Fibroblast of lung (primary cell): ENCODE data around the gene POC5. TPM values are rescaled to one million over a fixed set of nuclear protein-coding genes. Genes with fewer than 3 reads are reported as not detected.

Experiments
- DNase-seq, 2 donors: peaks; one replicate each; pipeline versions ENCODE4 v3.0.0 to v3.0.0-alpha.2; 2010; ENCODE audit warnings: low read depth in 2 of 2
- H2AFZ ChIP-seq: 2 replicates; pipeline ENCODE4 v1.5.1; 2012; ENCODE audit warnings: low read length, control low read depth, inconsistent platforms
- H3K27ac ChIP-seq: 2 replicates; pipeline ENCODE4 v1.5.1; 2011; ENCODE audit warnings: low read length, control low read depth; ENCODE audit not compliant: insufficient read depth
- H3K27me3 ChIP-seq: 2 replicates; pipeline ENCODE4 v1.5.1; 2011; ENCODE audit warnings: mild to moderate bottlenecking, low read length; ENCODE audit not compliant: control insufficient read depth, insufficient read depth
- H3K36me3 ChIP-seq: 2 replicates; pipeline ENCODE4 v1.5.1; 2011; ENCODE audit warnings: low read length; ENCODE audit not compliant: control insufficient read depth, insufficient read depth
- H3K4me1 ChIP-seq: 2 replicates; pipeline ENCODE4 v1.5.1; 2011; ENCODE audit warnings: low read length; ENCODE audit not compliant: control insufficient read depth, insufficient read depth; ENCODE audit errors: extremely low read depth
- H3K4me2 ChIP-seq: 2 replicates; pipeline ENCODE4 v1.5.1; 2011; ENCODE audit warnings: low read length, control low read depth; ENCODE audit not compliant: insufficient read depth; ENCODE audit errors: extremely low read depth
- H3K4me3 ChIP-seq, 4 experiments: fragments of 200-600 bp in 1 of 4; sonication (generic) in 1 of 4; replicated peaks in 1 of 4; 2 replicates each; pipeline ENCODE4 v1.5.1; 2011 to 2016; ENCODE audit warnings: low read length in 4 of 4, low read depth in 3 of 4, mild to moderate bottlenecking in 3 of 4, control low read depth in 2 of 4, inconsistent platforms in 1 of 4, mixed read lengths in 1 of 4; ENCODE audit not compliant: insufficient read depth in 1 of 4; ENCODE audit errors: control extremely low read depth in 1 of 4
- H3K79me2 ChIP-seq: 2 replicates; pipeline ENCODE4 v1.5.1; 2012; ENCODE audit warnings: mild to moderate bottlenecking, low read length, inconsistent platforms; ENCODE audit not compliant: control insufficient read depth, insufficient read depth
- H3K9ac ChIP-seq: 2 replicates; pipeline ENCODE4 v1.5.1; 2011; ENCODE audit warnings: mild to moderate bottlenecking, low read length, control low read depth; ENCODE audit not compliant: insufficient read depth
- H3K9me3 ChIP-seq: 2 replicates; pipeline ENCODE4 v1.5.1; 2012; ENCODE audit warnings: low read depth, low read length; ENCODE audit not compliant: control insufficient read depth, insufficient read depth
- H4K20me1 ChIP-seq: 2 replicates; pipeline ENCODE4 v1.5.1; 2011; ENCODE audit warnings: low read length; ENCODE audit not compliant: control insufficient read depth, insufficient read depth; ENCODE audit errors: extremely low read depth
- EZH2 ChIP-seq: IDR thresholded peaks from 2 replicates; pipeline ENCODE4 v1.5.1; 2012; ENCODE audit warnings: low read length, control low read depth, mild to moderate bottlenecking; ENCODE audit errors: missing control alignments
- polyA plus RNA-seq, 2 donors: library from polyadenylated mRNA; depleted of rRNA in 1 of 2; stranded (reverse) in 1 of 2; unstranded in 1 of 2; fragments of >200 nt; gene quantifications; 2 replicates each; pipeline ENCODE4 v1.2.1, GENCODE V29; 2011 to 2012; ENCODE audit warnings: missing spikeins in 1 of 2
- total RNA-seq: library from RNA; depleted of rRNA; stranded (reverse); fragments of >200 nt; gene quantifications from 2 replicates; pipeline ENCODE4 v1.2.1, GENCODE V29; 2014
- TF ChIP-seq, protein P1 (sequence below), 2 donors: IDR thresholded peaks in 1 of 2; conservative IDR thresholded peaks in 1 of 2; 1 replicate in 1 of 2; 2 replicates in 1 of 2; pipeline ENCODE4 v1.5.1; 2011 to 2012; ENCODE audit warnings: low read length in 2 of 2, control low read depth in 1 of 2, inconsistent platforms in 1 of 2, low read depth in 1 of 2, mild to moderate bottlenecking in 1 of 2

Gene POC5
- total and polyA plus RNA-seq, 2 donors (not counting 1 experiment from before 2014, with no cell fraction given): 9.2 to 17.0 TPM

DNA sequence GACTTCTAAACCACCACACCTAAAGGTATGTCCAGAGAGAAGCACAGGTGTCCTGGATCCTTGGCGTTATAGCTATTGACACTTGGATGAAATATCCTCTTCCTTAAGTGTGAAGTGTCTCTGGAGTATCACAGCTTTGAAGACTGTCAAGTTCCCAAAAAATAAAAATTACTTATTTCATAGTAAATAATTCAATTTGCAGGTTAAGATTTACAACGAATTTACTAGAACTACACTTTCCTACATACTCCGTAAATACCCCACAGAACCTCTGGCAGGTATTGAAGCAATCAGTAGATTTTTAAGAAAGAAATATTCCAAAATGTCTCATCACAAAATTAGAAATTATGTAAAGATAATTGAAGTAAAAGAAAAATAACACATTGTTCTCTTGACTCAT, 27.1 kb upstream of the POC5 start:
- TF ChIP-seq EZH2: no peak
- TF ChIP-seq, protein P1, sequence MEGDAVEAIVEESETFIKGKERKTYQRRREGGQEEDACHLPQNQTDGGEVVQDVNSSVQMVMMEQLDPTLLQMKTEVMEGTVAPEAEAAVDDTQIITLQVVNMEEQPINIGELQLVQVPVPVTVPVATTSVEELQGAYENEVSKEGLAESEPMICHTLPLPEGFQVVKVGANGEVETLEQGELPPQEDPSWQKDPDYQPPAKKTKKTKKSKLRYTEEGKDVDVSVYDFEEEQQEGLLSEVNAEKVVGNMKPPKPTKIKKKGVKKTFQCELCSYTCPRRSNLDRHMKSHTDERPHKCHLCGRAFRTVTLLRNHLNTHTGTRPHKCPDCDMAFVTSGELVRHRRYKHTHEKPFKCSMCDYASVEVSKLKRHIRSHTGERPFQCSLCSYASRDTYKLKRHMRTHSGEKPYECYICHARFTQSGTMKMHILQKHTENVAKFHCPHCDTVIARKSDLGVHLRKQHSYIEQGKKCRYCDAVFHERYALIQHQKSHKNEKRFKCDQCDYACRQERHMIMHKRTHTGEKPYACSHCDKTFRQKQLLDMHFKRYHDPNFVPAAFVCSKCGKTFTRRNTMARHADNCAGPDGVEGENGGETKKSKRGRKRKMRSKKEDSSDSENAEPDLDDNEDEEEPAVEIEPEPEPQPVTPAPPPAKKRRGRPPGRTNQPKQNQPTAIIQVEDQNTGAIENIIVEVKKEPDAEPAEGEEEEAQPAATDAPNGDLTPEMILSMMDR (conservative IDR thresholded peaks at IDR 0.05 in 1 of 2, IDR thresholded peaks at IDR 0.05 in 1 of 2; ENCODE audit: low read depth in 1 of 2, low read length in 2 of 2): no peak
- no peak overlapping the region for H3K4me2 ChIP-seq

DNA sequence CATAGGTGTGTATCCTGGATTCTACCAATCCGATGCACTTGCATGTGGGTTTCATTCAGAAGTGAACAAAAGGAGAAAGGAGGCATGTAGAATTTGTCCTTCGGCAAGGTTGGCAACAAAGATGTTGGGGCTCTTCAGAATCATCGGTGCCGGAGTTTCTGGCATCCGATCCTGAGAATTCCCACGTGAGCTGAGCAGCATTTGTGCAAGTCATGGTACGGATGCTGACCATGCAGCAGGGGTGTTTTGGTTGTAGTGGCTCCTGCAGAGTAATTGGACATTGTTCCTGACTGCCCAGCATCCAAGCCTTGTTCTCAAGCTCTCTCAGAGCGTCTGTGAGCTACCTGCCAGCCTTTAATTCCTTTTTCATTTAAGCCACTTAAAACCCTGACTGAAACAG, 19.0 kb upstream of the POC5 start:
- H3K36me3 ChIP-seq: no peaks in the 10 kb centered on the region
- no peak overlapping the region for H3K4me3 ChIP-seq
- no peak for TF ChIP-seq EZH2
- TF ChIP-seq, protein P1 (conservative IDR thresholded peaks at IDR 0.05 in 1 of 2, IDR thresholded peaks at IDR 0.05 in 1 of 2; ENCODE audit: low read depth in 1 of 2, low read length in 2 of 2): no peak
- H3K9me3 ChIP-seq: no peaks in the 10 kb centered on the region
- DNase-seq: no peak
- no peak overlapping the region for H3K27ac ChIP-seq
- no peak overlapping the region for H3K9ac ChIP-seq
- H3K4me2 ChIP-seq: no peak overlapping the region
- H4K20me1 ChIP-seq: no peaks in the 10 kb centered on the region
- H3K79me2 ChIP-seq: no peaks in the 10 kb centered on the region
- H3K27me3 ChIP-seq: peaks cover 3% of the 10 kb centered on the region
- H3K4me1 ChIP-seq: no peaks in the 10 kb centered on the region
- H2AFZ ChIP-seq: no peak overlapping the region

More for the DNA sequence above, 27.1 kb upstream of the POC5 start:
- Histone ChIP-seq H3K4me3 (no peak overlapping the region), H4K20me1 (no peaks in the 10 kb centered on the region), H3K27ac (no peak overlapping the region), H3K36me3 (no peaks in the 10 kb centered on the region), H3K27me3 (no peaks in the 10 kb centered on the region), H3K9me3 (no peaks in the 10 kb centered on the region), H3K4me1 (no peaks in the 10 kb centered on the region), H3K9ac (no peak overlapping the region), H2AFZ (no peak overlapping the region), H3K79me2 (no peaks in the 10 kb centered on the region)
- no peak for DNase-seq

DNA sequence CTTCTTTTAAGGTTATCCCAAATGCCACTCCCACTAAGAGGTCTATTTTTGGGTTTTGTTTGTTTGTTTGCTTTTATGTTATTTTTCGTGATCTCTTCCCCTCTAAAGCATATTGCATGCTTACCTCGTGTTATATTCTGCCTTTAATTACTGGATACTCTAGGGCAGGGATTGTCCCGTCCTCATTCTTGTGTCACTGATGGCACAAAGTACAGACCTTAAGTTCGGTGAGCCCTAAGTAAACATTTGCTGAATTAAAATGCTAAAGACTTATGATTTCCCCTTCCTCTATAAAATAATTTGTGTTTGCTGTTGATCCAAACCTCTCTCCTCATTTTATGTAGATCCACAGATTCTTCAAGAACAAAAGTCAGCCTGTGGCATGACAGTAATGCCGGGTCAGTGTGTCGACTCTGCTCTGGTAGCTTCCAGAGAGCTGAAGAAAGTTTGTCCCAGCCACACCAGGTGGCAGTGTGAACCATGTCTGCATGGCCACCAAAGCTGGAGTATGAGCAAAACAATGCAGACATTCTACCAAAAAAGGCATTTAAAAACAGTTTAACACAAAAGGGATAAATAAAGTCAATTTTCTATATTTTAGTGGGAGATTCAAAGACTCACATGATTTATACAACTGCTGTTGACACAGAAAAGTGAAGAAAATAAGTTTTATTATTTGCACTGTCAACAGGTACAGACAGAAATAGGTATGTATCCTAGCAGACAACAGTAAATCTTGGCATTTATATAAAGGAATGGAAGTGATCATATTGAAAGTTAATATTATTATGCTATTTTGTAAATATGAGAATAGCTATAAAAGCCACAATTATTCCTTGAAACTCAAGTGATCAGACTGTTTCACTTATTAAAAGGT, 17.9 kb upstream of the POC5 start:
- no peaks in the 10 kb centered on the region for H3K9me3 ChIP-seq
- H3K4me3 ChIP-seq: no peak overlapping the region
- no peak overlapping the region for H3K4me2 ChIP-seq
- no peaks in the 10 kb centered on the region for H3K36me3 ChIP-seq
- H3K79me2 ChIP-seq: no peaks in the 10 kb centered on the region
- H4K20me1 ChIP-seq: no peaks in the 10 kb centered on the region
- H3K4me1 ChIP-seq: no peaks in the 10 kb centered on the region
- no peak overlapping the region for H3K9ac ChIP-seq
- no peak overlapping the region for H2AFZ ChIP-seq
- TF ChIP-seq, protein P1 (conservative IDR thresholded peaks at IDR 0.05 in 1 of 2, IDR thresholded peaks at IDR 0.05 in 1 of 2; ENCODE audit: low read depth in 1 of 2, low read length in 2 of 2): peak; percentile 16 to 19
- TF ChIP-seq EZH2: no peak
- H3K27me3 ChIP-seq: peaks cover 3% of the 10 kb centered on the region
- H3K27ac ChIP-seq: no peak overlapping the region
- DNase-seq: peak in 1 of 2 donors; percentile 1
